ENCODE results near the gene PCCA. TPM values are rescaled to one million over a fixed set of nuclear protein-coding genes. Genes with fewer than 3 reads are reported as not detected.
"Not testable (repeated sequence)": the region's sequence is repeated elsewhere in the genome, so short reads cannot be mapped to it uniquely, and the experiment has no call there.

PCCA gene
- total and polyA plus RNA-seq, 8 donors = 26.8 to 48.9 (median 37.6) TPM

- no peak overlapping the region for H3K4me3 ChIP-seq
- no peak for ATAC-seq
- DNase-seq = no peak
- intact Hi-C loops (cut with DNase I) = no loop called here
- H3K27ac ChIP-seq = no peak overlapping the region
- no peaks in the 10 kb centered on the region for H3K4me1 ChIP-seq
- H3K27me3 ChIP-seq = no peaks in the 10 kb centered on the region
- no peaks in the 10 kb centered on the region for H3K36me3 ChIP-seq
- no peak for TF ChIP-seq CTCF (IDR thresholded peaks at IDR 0.05)
- no peaks in the 10 kb centered on the region for H3K9me3 ChIP-seq
These were observed 71.6 kb downstream of the PCCA start for GRCh38 chr13:100160450-100160849.

- H3K9me3 ChIP-seq = no peaks in the 10 kb centered on the region
- no peaks in the 10 kb centered on the region for H3K27me3 ChIP-seq
- no peak overlapping the region for H3K27ac ChIP-seq
- no peaks in the 10 kb centered on the region for H3K36me3 ChIP-seq
- no peaks in the 10 kb centered on the region for H3K4me1 ChIP-seq
- DNase-seq (no peak), ATAC-seq (no peak)
- intact Hi-C loops (cut with DNase I) = no loop called here
- H3K4me3 ChIP-seq = no peak overlapping the region
- no peak for TF ChIP-seq CTCF (IDR thresholded peaks at IDR 0.05)
These were observed 74.5 kb downstream of the PCCA start for GRCh38 chr13:100163375-100163774.

GRCh38 chr13:100173203-100173602, 84.3 kb downstream of the PCCA start:
- no peak overlapping the region for H3K4me3 ChIP-seq
- no peak overlapping the region for H3K27ac ChIP-seq
- no peaks in the 10 kb centered on the region for H3K27me3 ChIP-seq
- TF ChIP-seq CTCF (IDR thresholded peaks at IDR 0.05) = no peak
- H3K4me1 ChIP-seq = no peaks in the 10 kb centered on the region
- intact Hi-C loops (cut with DNase I) = no loop called here
- no peaks in the 10 kb centered on the region for H3K9me3 ChIP-seq
- no peaks in the 10 kb centered on the region for H3K36me3 ChIP-seq
- no peak for ATAC-seq
- no peak for DNase-seq

GRCh38 chr13:100174455-100174854, 85.6 kb downstream of the PCCA start:
- H3K9me3 ChIP-seq; H3K4me1 ChIP-seq; H3K36me3 ChIP-seq; H3K27ac ChIP-seq; DNase-seq; ATAC-seq; intact Hi-C loops (cut with DNase I); H3K27me3 ChIP-seq; H3K4me3 ChIP-seq: not testable (repeated sequence)

GRCh38 chr13:100175078-100175802, 86.3 kb downstream of the PCCA start:
- Histone ChIP-seq H3K4me3 (no peak overlapping the region), H3K27ac (no peak overlapping the region), H3K27me3 (no peaks in the 10 kb centered on the region), H3K9me3 (no peaks in the 10 kb centered on the region), H3K4me1 (no peaks in the 10 kb centered on the region), H3K36me3 (no peaks in the 10 kb centered on the region)
- ATAC-seq (no peak), DNase-seq (no peak)
- intact Hi-C loops (cut with DNase I) = no loop called here
- TF ChIP-seq CTCF (IDR thresholded peaks at IDR 0.05) = no peak

- intact Hi-C loops (cut with DNase I) = no loop called here
- H3K27ac ChIP-seq = no peak overlapping the region
- ATAC-seq = no peak
- no peak overlapping the region for H3K4me3 ChIP-seq
- H3K36me3 ChIP-seq = no peaks in the 10 kb centered on the region
- H3K4me1 ChIP-seq = no peaks in the 10 kb centered on the region
- no peak for TF ChIP-seq CTCF (IDR thresholded peaks at IDR 0.05)
- no peaks in the 10 kb centered on the region for H3K27me3 ChIP-seq
- DNase-seq = no peak
- H3K9me3 ChIP-seq = no peaks in the 10 kb centered on the region
These were observed 86.9 kb downstream of the PCCA start for GRCh38 chr13:100175803-100176182.
